Ascending aorta (tissue), 2 donors: Measurements from ENCODE around the gene HLA-F. TPM values are rescaled to one million over a fixed set of nuclear protein-coding genes. Genes with fewer than 3 reads are reported as not detected.

Experiments
- DNase-seq, 2 donors: peaks; one replicate each; pipeline ENCODE4 v3.0.0-alpha.2; 2019; ENCODE audit warnings: low spot score in 2 of 2
- H3K27ac ChIP-seq, 2 donors: fragments of 200-600 bp; sonication (generic); one replicate each; pipeline ENCODE4 v1.5.1; 2016 to 2017; ENCODE audit warnings: mild to moderate bottlenecking in 1 of 2
- H3K27me3 ChIP-seq: fragments of 200-600 bp; sonication (generic); one replicate; pipeline ENCODE4 v1.5.1; 2017
- H3K36me3 ChIP-seq, 2 donors: fragments of 200-600 bp; sonication (generic); one replicate each; pipeline ENCODE4 v1.5.1; 2016
- H3K4me1 ChIP-seq, 2 donors: fragments of 200-600 bp; sonication (generic); one replicate each; pipeline ENCODE4 v1.5.1; 2016 to 2017; ENCODE audit warnings: mild to moderate bottlenecking in 1 of 2
- H3K4me3 ChIP-seq, 2 donors: fragments of 200-600 bp; sonication (generic); one replicate each; pipeline ENCODE4 v1.5.1; 2016 to 2017; ENCODE audit warnings: mild to moderate bottlenecking in 1 of 2
- H3K9me3 ChIP-seq, 2 donors: fragments of 200-600 bp; sonication (generic); one replicate each; pipeline ENCODE4 v1.5.1; 2016
- intact Hi-C: fragments of 100-400 bp; cut with DNase I; formaldehyde crosslinking; loops from one replicate; pipeline ENCODE4 v1.15.1; 2023
- total RNA-seq: library from RNA; depleted of rRNA; stranded (reverse); fragments of >200 nt; gene quantifications from one replicate; pipeline ENCODE4 v1.1.0, GENCODE V29; 2016
- TF ChIP-seq, protein P1 (sequence below), 3 experiments: fragments of 200-600 bp in 2 of 3; fragments of 450-650 bp in 1 of 3; sonication (generic) in 2 of 3; IDR thresholded peaks; one replicate each; pipeline ENCODE4 v1.5.1; 2016 to 2019; ENCODE audit warnings: antibody characterized with exemption in 3 of 3, mild to moderate bottlenecking in 1 of 3, moderate library complexity in 1 of 3

HLA-F gene
- total RNA-seq, 1 donor from 2014 or later: 75.0 TPM

- H3K36me3 ChIP-seq: no peaks in the 10 kb centered on the region
- H3K27ac ChIP-seq: peak overlapping the region in 1 of 2 donors; percentile 74
- peaks cover 0 to 13% of the 10 kb centered on the region in 2 donors for H3K4me1 ChIP-seq
- DNase-seq: no peak
- no peaks in the 10 kb centered on the region for H3K9me3 ChIP-seq
- H3K4me3 ChIP-seq: no peak overlapping the region
- no peaks in the 10 kb centered on the region for H3K27me3 ChIP-seq
- TF ChIP-seq, protein P1, sequence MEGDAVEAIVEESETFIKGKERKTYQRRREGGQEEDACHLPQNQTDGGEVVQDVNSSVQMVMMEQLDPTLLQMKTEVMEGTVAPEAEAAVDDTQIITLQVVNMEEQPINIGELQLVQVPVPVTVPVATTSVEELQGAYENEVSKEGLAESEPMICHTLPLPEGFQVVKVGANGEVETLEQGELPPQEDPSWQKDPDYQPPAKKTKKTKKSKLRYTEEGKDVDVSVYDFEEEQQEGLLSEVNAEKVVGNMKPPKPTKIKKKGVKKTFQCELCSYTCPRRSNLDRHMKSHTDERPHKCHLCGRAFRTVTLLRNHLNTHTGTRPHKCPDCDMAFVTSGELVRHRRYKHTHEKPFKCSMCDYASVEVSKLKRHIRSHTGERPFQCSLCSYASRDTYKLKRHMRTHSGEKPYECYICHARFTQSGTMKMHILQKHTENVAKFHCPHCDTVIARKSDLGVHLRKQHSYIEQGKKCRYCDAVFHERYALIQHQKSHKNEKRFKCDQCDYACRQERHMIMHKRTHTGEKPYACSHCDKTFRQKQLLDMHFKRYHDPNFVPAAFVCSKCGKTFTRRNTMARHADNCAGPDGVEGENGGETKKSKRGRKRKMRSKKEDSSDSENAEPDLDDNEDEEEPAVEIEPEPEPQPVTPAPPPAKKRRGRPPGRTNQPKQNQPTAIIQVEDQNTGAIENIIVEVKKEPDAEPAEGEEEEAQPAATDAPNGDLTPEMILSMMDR (IDR thresholded peaks at IDR 0.05): no peak
- intact Hi-C loops: loop anchor here (5.0 kb wide), 1 partner anchor 42 kb away; the partner anchor contains the start of gene HLA-F
Measured at GRCh38 chr6:29764422-29765196, 41.4 kb downstream of the HLA-F start.

- Histone ChIP-seq H3K4me3 (no peak overlapping the region), H3K36me3 (no peaks in the 10 kb centered on the region), H3K4me1 (no peaks in the 10 kb centered on the region), H3K27me3 (no peaks in the 10 kb centered on the region), H3K27ac (no peak overlapping the region), H3K9me3 (no peaks in the 10 kb centered on the region)
- DNase-seq: no peak
- intact Hi-C loops: no loop called here
- TF ChIP-seq, protein P1 (IDR thresholded peaks at IDR 0.05): no peak
Measured at GRCh38 chr6:29769336-29769735, 46.1 kb downstream of the HLA-F start.

- H3K36me3 ChIP-seq: no peaks in the 10 kb centered on the region
- no peaks in the 10 kb centered on the region for H3K4me1 ChIP-seq
- H3K4me3 ChIP-seq: no peak overlapping the region
- H3K27me3 ChIP-seq: no peaks in the 10 kb centered on the region
- intact Hi-C loops: no loop called here
- H3K27ac ChIP-seq: no peak overlapping the region
- TF ChIP-seq, protein P1 (IDR thresholded peaks at IDR 0.05): no peak
- DNase-seq: no peak
- H3K9me3 ChIP-seq: no peaks in the 10 kb centered on the region
Measured at GRCh38 chr6:29770306-29770705, 47.1 kb downstream of the HLA-F start.

DNA sequence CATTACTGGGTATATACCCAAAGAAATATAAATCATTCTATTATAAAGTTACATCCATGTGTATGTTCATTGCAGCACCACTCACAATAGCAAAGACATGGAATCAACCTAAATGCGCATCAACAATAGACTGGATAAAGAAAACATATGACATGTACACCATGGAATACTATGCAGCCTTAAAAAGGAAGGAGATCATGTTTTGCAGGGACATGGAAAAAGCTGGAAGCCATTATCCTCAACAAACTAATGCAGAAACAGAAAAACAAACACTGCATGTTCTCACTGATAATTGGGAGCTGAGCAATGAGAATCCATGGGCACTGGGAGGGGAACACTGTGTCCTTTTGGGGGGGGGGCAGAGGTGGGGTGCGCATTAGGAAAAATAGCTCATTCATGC lies 53.5 kb downstream of the HLA-F start:
- Histone ChIP-seq H3K9me3 (no peaks in the 10 kb centered on the region), H3K27me3 (no peaks in the 10 kb centered on the region), H3K4me1 (no peaks in the 10 kb centered on the region), H3K27ac (no peak overlapping the region), H3K4me3 (no peak overlapping the region), H3K36me3 (no peaks in the 10 kb centered on the region)
- DNase-seq: no peak
- intact Hi-C loops: no loop called here
- TF ChIP-seq, protein P1 (IDR thresholded peaks at IDR 0.05): no peak

Other genes with a start within 250 kb of the HLA-F start
- not detected for gene MAS1L, start 235.5 kb upstream of the HLA-F start, total RNA-seq
- gene UBD, start 163.7 kb upstream of the HLA-F start, total RNA-seq: not detected
- gene OR2H2, start 138.3 kb upstream of the HLA-F start, total RNA-seq: not detected
- 166 TPM for gene GABBR1, start 90.3 kb upstream of the HLA-F start, total RNA-seq
- not detected for gene MOG, start 66.3 kb upstream of the HLA-F start, total RNA-seq
- gene ZFP57, start 42.3 kb upstream of the HLA-F start, total RNA-seq: not detected
- gene HLA-G, start 104.4 kb downstream of the HLA-F start, total RNA-seq: not detected
- 1,099 TPM for gene HLA-A, start 219.1 kb downstream of the HLA-F start, total RNA-seq